Neural progenitor cell (in vitro differentiated cells): ENCODE measurements around the gene MED13L. TPM values are rescaled to one million over a fixed set of nuclear protein-coding genes. Genes with fewer than 3 reads are reported as not detected.

ENCODE experiments used
- DNase-seq: peaks from one replicate; pipeline ENCODE4 v3.0.0-alpha.2; 2016; ENCODE audit warnings: low spot score
- H2AFZ ChIP-seq: fragments of 200-600 bp; sonication (generic); replicated peaks from 2 replicates; pipeline ENCODE4 v1.6.1; 2016; ENCODE audit warnings: antibody characterized with exemption
- H3F3A ChIP-seq: fragments of 200-600 bp; sonication (generic); 2 replicates; pipeline ENCODE4 v1.6.1; 2016; ENCODE audit warnings: antibody characterized with exemption, low read depth
- H3K27ac ChIP-seq: fragments of 200-600 bp; sonication (generic); 2 replicates; pipeline ENCODE4 v1.5.1; 2016; ENCODE audit warnings: mild to moderate bottlenecking
- H3K27me3 ChIP-seq: fragments of 200-600 bp; sonication (generic); 2 replicates; pipeline ENCODE4 v1.6.1; 2016; ENCODE audit warnings: mild to moderate bottlenecking, moderate library complexity
- H3K36me3 ChIP-seq: fragments of 200-600 bp; sonication (generic); 2 replicates; pipeline ENCODE4 v1.5.1; 2016
- H3K4me1 ChIP-seq: fragments of 200-600 bp; sonication (generic); 2 replicates; pipeline ENCODE4 v1.6.1; 2016; ENCODE audit warnings: mixed run types
- H3K4me2 ChIP-seq: fragments of 200-600 bp; sonication (generic); 2 replicates; pipeline ENCODE4 v1.6.1; 2016
- H3K4me3 ChIP-seq: fragments of 200-600 bp; sonication (generic); 2 replicates; pipeline ENCODE4 v1.5.1; 2016
- H3K79me2 ChIP-seq: fragments of 200-600 bp; sonication (generic); 2 replicates; pipeline ENCODE4 v1.6.1; 2016; ENCODE audit warnings: low read depth
- H3K9ac ChIP-seq: fragments of 200-600 bp; sonication (generic); 2 replicates; pipeline ENCODE4 v1.6.1; 2016
- H3K9me3 ChIP-seq: fragments of 200-600 bp; sonication (generic); 2 replicates; pipeline ENCODE4 v1.5.1; 2016; ENCODE audit warnings: low read depth
- H4K20me1 ChIP-seq: fragments of 200-600 bp; sonication (generic); 2 replicates; pipeline ENCODE4 v1.6.1; 2016; ENCODE audit warnings: low read depth
- H3K27ac Mint-ChIP-seq: 3 replicates; pipeline ENCODE4 v1.8.0; 2021; ENCODE audit warnings: mixed read lengths
- H3K27me3 Mint-ChIP-seq: 2 replicates; pipeline ENCODE4 v1.8.0; 2022; ENCODE audit warnings: low read depth, mild to moderate bottlenecking, inconsistent platforms, moderate library complexity, mixed read lengths; ENCODE audit not compliant: insufficient read depth
- H3K36me3 Mint-ChIP-seq: 3 replicates; pipeline ENCODE4 v1.8.0; 2021; ENCODE audit warnings: mixed read lengths
- H3K4me1 Mint-ChIP-seq: 3 replicates; pipeline ENCODE4 v1.8.0; 2021; ENCODE audit warnings: mixed read lengths
- H3K4me3 Mint-ChIP-seq: 3 replicates; pipeline ENCODE4 v1.8.0; 2021; ENCODE audit warnings: mild to moderate bottlenecking, moderate library complexity, mixed read lengths
- H3K9me3 Mint-ChIP-seq: 3 replicates; pipeline ENCODE4 v1.8.0; 2020; ENCODE audit warnings: mixed read lengths
- CTCF ChIP-seq: fragments of 200-600 bp; sonication (generic); IDR thresholded peaks from 2 replicates; pipeline ENCODE4 v1.5.1; 2017; ENCODE audit warnings: antibody characterized with exemption, mild to moderate bottlenecking
- EZH2 ChIP-seq: fragments of 200-600 bp; sonication (generic); IDR thresholded peaks from 2 replicates; pipeline ENCODE4 v1.6.1; 2017; ENCODE audit warnings: antibody characterized with exemption, mild to moderate bottlenecking, moderate library complexity
- EZH2phosphoT487 ChIP-seq: fragments of 200-600 bp; sonication (generic); IDR thresholded peaks from 2 replicates; pipeline ENCODE4 v1.6.1; 2017; ENCODE audit warnings: antibody characterized with exemption
- total RNA-seq: library from RNA; depleted of rRNA; stranded (reverse); fragments of >200 nt; gene quantifications from 2 replicates; pipeline ENCODE4 v1.2.3, GENCODE V29; 2015; ENCODE audit warnings: low replicate concordance

The MED13L gene
- total RNA-seq, 1 donor from 2014 or later, result 149 TPM

GRCh38 chr12:116121453-116121871, 156.0 kb downstream of the MED13L start:
- peak overlapping the region; percentile 70 for H3K4me3 Mint-ChIP-seq
- no peak for DNase-seq
- peaks cover 94% of the 10 kb centered on the region for H4K20me1 ChIP-seq
- no peaks in the 10 kb centered on the region for H3K36me3 ChIP-seq
- no peaks in the 10 kb centered on the region for H3K9me3 Mint-ChIP-seq
- peak overlapping the region; percentile 55 for H3K4me2 ChIP-seq
- H3K27me3 ChIP-seq, result no peaks in the 10 kb centered on the region
- no peak overlapping the region for H3K9ac ChIP-seq
- H3K27ac ChIP-seq, result no peak overlapping the region
- H2AFZ ChIP-seq, result no peak overlapping the region
- H3K27ac Mint-ChIP-seq, result peak overlapping the region; percentile 73
- peaks cover 99% of the 10 kb centered on the region for H3K79me2 ChIP-seq
- H3K4me1 Mint-ChIP-seq, result peaks cover 69% of the 10 kb centered on the region
- no peak overlapping the region for H3K4me3 ChIP-seq
- peaks cover 29% of the 10 kb centered on the region for H3F3A ChIP-seq
- no peak for TF ChIP-seq CTCF
- no peak for TF ChIP-seq EZH2phosphoT487
- no peak for TF ChIP-seq EZH2
- no peaks in the 10 kb centered on the region for H3K36me3 Mint-ChIP-seq
- peaks cover 46% of the 10 kb centered on the region for H3K4me1 ChIP-seq
- H3K27me3 Mint-ChIP-seq, result peaks cover 2% of the 10 kb centered on the region
- H3K9me3 ChIP-seq, result no peaks in the 10 kb centered on the region

GRCh38 chr12:116116650-116117424, 160.7 kb downstream of the MED13L start:
- Histone ChIP-seq H3K9me3 (no peaks in the 10 kb centered on the region), H3K4me1 (peaks cover 20% of the 10 kb centered on the region), H3K4me3 (no peak overlapping the region), H3K79me2 (peaks cover 98% of the 10 kb centered on the region), H3F3A (peaks cover 6% of the 10 kb centered on the region), H3K27ac (no peak overlapping the region), H3K4me2 (no peak overlapping the region), H2AFZ (no peak overlapping the region), H4K20me1 (peaks cover 90% of the 10 kb centered on the region), H3K9ac (no peak overlapping the region), H3K36me3 (no peaks in the 10 kb centered on the region), H3K27me3 (no peaks in the 10 kb centered on the region)
- Mint-ChIP-seq H3K27ac (no peak overlapping the region), H3K4me3 (no peak overlapping the region), H3K36me3 (no peaks in the 10 kb centered on the region), H3K27me3 (no peaks in the 10 kb centered on the region), H3K9me3 (no peaks in the 10 kb centered on the region), H3K4me1 (peaks cover 52% of the 10 kb centered on the region)
- no peak for DNase-seq
- TF ChIP-seq EZH2 (no peak), CTCF (no peak), EZH2phosphoT487 (no peak)

- Histone ChIP-seq H3K4me1 (peaks cover 7% of the 10 kb centered on the region), H3K9ac (no peak overlapping the region), H3F3A (peaks cover 4% of the 10 kb centered on the region), H3K9me3 (no peaks in the 10 kb centered on the region), H3K79me2 (peaks cover 99% of the 10 kb centered on the region), H2AFZ (no peak overlapping the region), H3K27me3 (no peaks in the 10 kb centered on the region), H4K20me1 (peaks cover 65% of the 10 kb centered on the region), H3K4me3 (no peak overlapping the region), H3K4me2 (no peak overlapping the region), H3K27ac (no peak overlapping the region), H3K36me3 (no peaks in the 10 kb centered on the region)
- no peak overlapping the region for H3K4me3 Mint-ChIP-seq
- H3K27ac Mint-ChIP-seq, result no peak overlapping the region
- H3K4me1 Mint-ChIP-seq, result peaks cover 30% of the 10 kb centered on the region
- no peaks in the 10 kb centered on the region for H3K36me3 Mint-ChIP-seq
- TF ChIP-seq EZH2 (no peak), CTCF (no peak), EZH2phosphoT487 (no peak)
- no peaks in the 10 kb centered on the region for H3K9me3 Mint-ChIP-seq
- no peak for DNase-seq
- no peaks in the 10 kb centered on the region for H3K27me3 Mint-ChIP-seq
These were observed 163.9 kb downstream of the MED13L start for GRCh38 chr12:116113398-116114130.
